IPS DF 6.9 (cell line): ENCODE measurements around the gene AOPEP.
"Not testable (repeated sequence)": the region's sequence is repeated elsewhere in the genome, so short reads cannot be mapped to it uniquely, and the experiment has no call there.

Source experiments
- DNase-seq: peaks from one replicate; pipeline ENCODE4 v3.0.0-alpha.2; 2013; ENCODE audit warnings: low read depth, low spot score
- H3K27ac ChIP-seq: one replicate; pipeline ENCODE4 v1.5.1; 2013; ENCODE audit warnings: low read length, control low read depth
- H3K27me3 ChIP-seq: 2 replicates; pipeline ENCODE4 v1.6.1; 2013; ENCODE audit warnings: mild to moderate bottlenecking, low read length; ENCODE audit not compliant: control insufficient read depth, insufficient read depth
- H3K36me3 ChIP-seq: 2 replicates; pipeline ENCODE4 v1.6.1; 2013; ENCODE audit warnings: low read length; ENCODE audit not compliant: control insufficient read depth, insufficient read depth
- H3K4me1 ChIP-seq: 2 replicates; pipeline ENCODE4 v1.6.1; 2013; ENCODE audit warnings: low read length; ENCODE audit not compliant: control insufficient read depth, insufficient read depth
- H3K4me3 ChIP-seq: 2 replicates; pipeline ENCODE4 v1.5.1; 2013; ENCODE audit warnings: mild to moderate bottlenecking, low read length
- H3K9me3 ChIP-seq: 2 replicates; pipeline ENCODE4 v1.6.1; 2013; ENCODE audit warnings: low read length, inconsistent platforms; ENCODE audit not compliant: control insufficient read depth, insufficient read depth
- WGBS: extraction: QIAGEN DNeasy Blood & Tissue Kit; methylation state at CpG from one replicate; pipeline ENCODE4 v1.1.7; 2013; ENCODE audit warnings: mixed read lengths, missing lambda C conversion rate; ENCODE audit not compliant: insufficient read length, insufficient coverage; 5-methylcytosine and 5-hydroxymethylcytosine counted together

Gene AOPEP

GRCh38 chr9:94878804-94879203 lies 152.3 kb downstream of the AOPEP start:
- H3K4me1 ChIP-seq, H3K9me3 ChIP-seq, H3K27me3 ChIP-seq, H3K27ac ChIP-seq, H3K4me3 ChIP-seq, DNase-seq, H3K36me3 ChIP-seq: not testable (repeated sequence)
- WGBS, result no CpG with 5 or more reads among the region's 3 CpGs

GRCh38 chr9:94879230-94879629 lies 152.7 kb downstream of the AOPEP start:
- Histone ChIP-seq H3K9me3 (no peaks in the 10 kb centered on the region), H3K4me1 (no peaks in the 10 kb centered on the region), H3K36me3 (no peaks in the 10 kb centered on the region), H3K27me3 (no peaks in the 10 kb centered on the region), H3K27ac (no peak overlapping the region), H3K4me3 (no peak overlapping the region)
- DNase-seq, result no peak

- no peaks in the 10 kb centered on the region for H3K9me3 ChIP-seq
- H3K4me3 ChIP-seq, result no peak overlapping the region
- no peak overlapping the region for H3K27ac ChIP-seq
- no CpG with 5 or more reads among the region's 1 CpG for WGBS
- no peaks in the 10 kb centered on the region for H3K36me3 ChIP-seq
- DNase-seq, result no peak
- no peaks in the 10 kb centered on the region for H3K27me3 ChIP-seq
- no peaks in the 10 kb centered on the region for H3K4me1 ChIP-seq
Observed at GRCh38 chr9:94881023-94881422, 154.5 kb downstream of the AOPEP start.

- no peak overlapping the region for H3K27ac ChIP-seq
- no peaks in the 10 kb centered on the region for H3K27me3 ChIP-seq
- H3K36me3 ChIP-seq, result no peaks in the 10 kb centered on the region
- no peaks in the 10 kb centered on the region for H3K9me3 ChIP-seq
- DNase-seq, result no peak
- no peaks in the 10 kb centered on the region for H3K4me1 ChIP-seq
- no CpG with 5 or more reads among the region's 2 CpGs for WGBS
- H3K4me3 ChIP-seq, result no peak overlapping the region
Observed at GRCh38 chr9:94881454-94881853, 155.0 kb downstream of the AOPEP start.

DNA sequence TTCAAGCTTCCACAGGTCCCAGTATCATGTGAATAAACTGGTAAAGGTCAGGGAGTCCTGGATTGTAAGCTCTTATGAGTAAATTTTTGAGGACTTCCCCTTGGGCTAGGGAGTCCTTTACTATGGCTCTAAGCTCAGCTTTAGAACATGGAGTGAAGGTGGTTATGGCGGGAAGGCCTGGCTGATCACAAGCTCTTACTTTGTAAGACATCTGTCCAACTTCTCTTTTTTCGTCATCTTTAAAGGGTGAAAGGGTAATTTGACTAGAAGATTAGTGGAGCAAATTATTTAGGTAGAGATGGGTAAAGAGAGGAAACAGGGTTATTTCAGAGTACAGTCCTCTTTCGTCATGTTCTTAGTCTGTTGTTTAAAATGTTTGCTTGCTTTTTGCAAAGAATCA lies 155.4 kb downstream of the AOPEP start:
- H3K27me3 ChIP-seq, result no peaks in the 10 kb centered on the region
- H3K27ac ChIP-seq, result no peak overlapping the region
- H3K4me3 ChIP-seq, result no peak overlapping the region
- WGBS, result no CpG with 5 or more reads among the region's 3 CpGs
- H3K9me3 ChIP-seq, result no peaks in the 10 kb centered on the region
- no peaks in the 10 kb centered on the region for H3K36me3 ChIP-seq
- DNase-seq, result no peak
- no peaks in the 10 kb centered on the region for H3K4me1 ChIP-seq

- H3K9me3 ChIP-seq, result no peaks in the 10 kb centered on the region
- no peak overlapping the region for H3K4me3 ChIP-seq
- no peaks in the 10 kb centered on the region for H3K4me1 ChIP-seq
- WGBS, result no CpG with 5 or more reads among the region's 4 CpGs
- H3K36me3 ChIP-seq, result no peaks in the 10 kb centered on the region
- H3K27me3 ChIP-seq, result no peaks in the 10 kb centered on the region
- H3K27ac ChIP-seq, result no peak overlapping the region
- no peak for DNase-seq
Observed at GRCh38 chr9:94882966-94883641, 156.6 kb downstream of the AOPEP start.

DNA sequence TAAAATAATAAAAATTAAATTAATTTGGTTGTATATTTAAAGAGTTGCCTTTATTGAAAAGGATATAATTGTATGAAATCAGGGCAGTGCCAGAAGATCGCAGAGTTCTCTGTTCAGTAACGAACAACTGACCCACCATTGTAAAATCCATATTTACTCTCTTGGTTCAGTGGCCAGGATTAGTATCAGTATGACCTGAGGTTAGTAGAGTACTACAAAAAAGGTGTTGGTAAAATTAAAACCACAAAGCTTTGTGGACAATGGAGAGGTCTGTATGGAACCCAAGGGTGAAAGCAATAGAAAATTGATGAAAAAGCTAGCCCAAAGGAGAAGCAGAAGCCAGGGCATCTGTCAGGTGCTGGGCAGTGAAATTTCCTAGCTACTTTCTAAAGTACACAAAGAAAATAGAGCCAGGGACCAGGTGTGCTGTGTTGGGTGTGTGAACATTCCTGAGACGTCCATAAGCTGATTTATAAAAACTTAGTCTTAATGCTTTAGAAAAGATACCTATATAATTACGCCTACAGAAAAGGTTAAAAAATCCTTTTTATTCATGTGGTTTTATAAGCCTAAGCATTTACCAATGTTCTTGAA lies 159.5 kb downstream of the AOPEP start:
- Histone ChIP-seq H3K4me1 (no peaks in the 10 kb centered on the region), H3K27ac (no peak overlapping the region), H3K36me3 (no peaks in the 10 kb centered on the region), H3K9me3 (no peaks in the 10 kb centered on the region), H3K27me3 (no peaks in the 10 kb centered on the region), H3K4me3 (no peak overlapping the region)
- no peak for DNase-seq
- no CpG with 5 or more reads among the region's 4 CpGs for WGBS

GRCh38 chr9:94887721-94888120 lies 161.2 kb downstream of the AOPEP start:
- H3K36me3 ChIP-seq, result no peaks in the 10 kb centered on the region
- no peak overlapping the region for H3K27ac ChIP-seq
- WGBS, result no CpG with 5 or more reads among the region's 2 CpGs
- H3K27me3 ChIP-seq, result no peaks in the 10 kb centered on the region
- H3K4me3 ChIP-seq, result no peak overlapping the region
- H3K9me3 ChIP-seq, result no peaks in the 10 kb centered on the region
- H3K4me1 ChIP-seq, result no peaks in the 10 kb centered on the region
- no peak for DNase-seq

- Histone ChIP-seq H3K36me3 (no peaks in the 10 kb centered on the region), H3K9me3 (no peaks in the 10 kb centered on the region), H3K27me3 (no peaks in the 10 kb centered on the region), H3K27ac (no peak overlapping the region), H3K4me1 (no peaks in the 10 kb centered on the region), H3K4me3 (no peak overlapping the region)
- no peak for DNase-seq
- no CpG with 5 or more reads among the region's 8 CpGs for WGBS
Observed at GRCh38 chr9:94888775-94889174, 162.3 kb downstream of the AOPEP start.

GRCh38 chr9:94889628-94890027 lies 163.1 kb downstream of the AOPEP start:
- DNase-seq, result no peak
- Histone ChIP-seq H3K27me3 (no peaks in the 10 kb centered on the region), H3K4me1 (no peaks in the 10 kb centered on the region), H3K27ac (no peak overlapping the region), H3K4me3 (no peak overlapping the region), H3K9me3 (no peaks in the 10 kb centered on the region), H3K36me3 (no peaks in the 10 kb centered on the region)
- WGBS, result no CpG with 5 or more reads among the region's 3 CpGs

DNA sequence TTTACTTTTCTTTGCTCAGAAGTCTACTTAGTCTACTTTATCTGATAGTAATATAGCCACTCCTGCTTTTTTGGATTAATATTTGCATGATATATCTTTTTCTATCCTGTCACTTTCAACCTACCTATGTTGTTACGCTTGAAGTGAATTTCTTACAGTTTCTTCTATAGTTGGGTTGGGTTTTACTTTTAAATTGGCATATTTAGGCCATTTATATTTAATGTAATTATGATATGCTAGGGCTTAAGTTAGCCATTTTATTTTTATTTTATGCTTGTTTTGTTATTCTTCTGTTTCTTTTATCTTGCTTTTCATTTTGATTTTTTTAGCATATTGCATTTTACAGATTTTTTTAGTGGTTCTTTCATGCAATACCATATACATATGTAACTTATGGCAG lies 164.7 kb downstream of the AOPEP start:
- H3K27me3 ChIP-seq, result no peaks in the 10 kb centered on the region
- H3K36me3 ChIP-seq, result no peaks in the 10 kb centered on the region
- H3K9me3 ChIP-seq, result no peaks in the 10 kb centered on the region
- H3K27ac ChIP-seq, result no peak overlapping the region
- WGBS, result no CpG with 5 or more reads among the region's 1 CpG
- DNase-seq, result no peak
- no peaks in the 10 kb centered on the region for H3K4me1 ChIP-seq
- no peak overlapping the region for H3K4me3 ChIP-seq
